HTERT RPE-1 (cell line): Measurements from ENCODE around the gene TAF10.

ENCODE experiments used
- in situ Hi-C: fragments of 300-500 bp; cut with MboI; formaldehyde crosslinking; loops from 4 replicates; pipeline ENCODE4 v1.14.3; 2020; ENCODE audit warnings: low sequenced_read_pairs

The TAF10 gene

GRCh38 chr11:6586434-6587359 is 25.3 kb downstream of the TAF10 start:
- in situ Hi-C loops, result no loop called here

GRCh38 chr11:6584528-6584927 is 27.5 kb downstream of the TAF10 start:
- in situ Hi-C loops, result no loop called here

GRCh38 chr11:6583584-6583983 is 28.4 kb downstream of the TAF10 start:
- in situ Hi-C loops, result no loop called here

- in situ Hi-C loops, result no loop called here
Measured at GRCh38 chr11:6579681-6580080, 32.3 kb downstream of the TAF10 start.

GRCh38 chr11:6578134-6578533 is 33.9 kb downstream of the TAF10 start:
- in situ Hi-C loops, result no loop called here

- in situ Hi-C loops, result no loop called here
Measured at GRCh38 chr11:6576471-6577373, 35.3 kb downstream of the TAF10 start.

- in situ Hi-C loops, result no loop called here
Measured at GRCh38 chr11:6574816-6575715, 37.0 kb downstream of the TAF10 start.

- in situ Hi-C loops, result no loop called here
Measured at GRCh38 chr11:6572215-6572614, 39.8 kb downstream of the TAF10 start.

GRCh38 chr11:6571434-6572008 is 40.5 kb downstream of the TAF10 start:
- in situ Hi-C loops, result no loop called here

GRCh38 chr11:6570691-6571427 is 41.2 kb downstream of the TAF10 start:
- in situ Hi-C loops, result no loop called here

GRCh38 chr11:6569706-6570105 is 42.3 kb downstream of the TAF10 start:
- in situ Hi-C loops, result no loop called here

- in situ Hi-C loops, result no loop called here
Measured at GRCh38 chr11:6568191-6568918, 43.7 kb downstream of the TAF10 start.

GRCh38 chr11:6567371-6567745 is 44.7 kb downstream of the TAF10 start:
- in situ Hi-C loops, result no loop called here

GRCh38 chr11:6566704-6567370 is 45.2 kb downstream of the TAF10 start:
- in situ Hi-C loops, result no loop called here

- in situ Hi-C loops, result no loop called here
Measured at GRCh38 chr11:6565988-6566703, 45.9 kb downstream of the TAF10 start.

- in situ Hi-C loops, result no loop called here
Measured at GRCh38 chr11:6565325-6565724, 46.7 kb downstream of the TAF10 start.

GRCh38 chr11:6563667-6564066 is 48.3 kb downstream of the TAF10 start:
- in situ Hi-C loops, result no loop called here

- in situ Hi-C loops, result no loop called here
Measured at GRCh38 chr11:6563121-6563619, 48.8 kb downstream of the TAF10 start.
